Activated CD4-positive, alpha-beta memory T cell treated with anti-CD3 and anti-CD28 coated beads, Interleukin-2, amount 10 ng/mL, durations not matched to agents 7 days and 5 days (primary cell): ENCODE data around the gene OR7C1. TPM values are rescaled to one million over a fixed set of nuclear protein-coding genes. Genes with fewer than 3 reads are reported as not detected.
"Not testable (repeated sequence)": the region's sequence is repeated elsewhere in the genome, so short reads cannot be mapped to it uniquely, and the experiment has no call there.

Source experiments
- CTCF ChIA-PET: fragments of 350-600 bp; sonication (Branson Sonifier 250); formaldehyde crosslinking; loops from one replicate; lab custom pipeline; 2021; ENCODE audit warnings: antibody characterized with exemption, inconsistent platforms; lab: Charles Lee
- POLR2A ChIA-PET: fragments of 350-600 bp; sonication (Branson Sonifier 250); formaldehyde crosslinking; loops from one replicate; lab custom pipeline; 2021; ENCODE audit warnings: antibody characterized with exemption; lab: Charles Lee
- DNase-seq: peaks from one replicate; pipeline ENCODE4 v3.0.0-alpha.2; 2020
- H3K27ac Mint-ChIP-seq: one replicate; pipeline ENCODE4 v1.8.0; 2021; ENCODE audit warnings: mild to moderate bottlenecking, mixed read lengths
- H3K27me3 Mint-ChIP-seq: one replicate; pipeline ENCODE4 v1.8.0; 2021; ENCODE audit warnings: mixed read lengths
- H3K36me3 Mint-ChIP-seq: one replicate; pipeline ENCODE4 v1.8.0; 2021; ENCODE audit warnings: low read depth, mixed read lengths
- H3K4me1 Mint-ChIP-seq: one replicate; pipeline ENCODE4 v1.8.0; 2021; ENCODE audit warnings: mixed read lengths
- H3K4me3 Mint-ChIP-seq: one replicate; pipeline ENCODE4 v1.8.0; 2021; ENCODE audit warnings: mild to moderate bottlenecking, mixed read lengths
- H3K9me3 Mint-ChIP-seq: one replicate; pipeline ENCODE4 v1.8.0; 2021; ENCODE audit warnings: mixed read lengths
- total RNA-seq, 2 experiments: library from RNA; stranded (reverse); gene quantifications; one replicate each; pipeline ENCODE4 v1.2.3, GENCODE V29; 2021

OR7C1 gene
- total RNA-seq, 2 experiments from 2014 or later: not detected

DNA sequence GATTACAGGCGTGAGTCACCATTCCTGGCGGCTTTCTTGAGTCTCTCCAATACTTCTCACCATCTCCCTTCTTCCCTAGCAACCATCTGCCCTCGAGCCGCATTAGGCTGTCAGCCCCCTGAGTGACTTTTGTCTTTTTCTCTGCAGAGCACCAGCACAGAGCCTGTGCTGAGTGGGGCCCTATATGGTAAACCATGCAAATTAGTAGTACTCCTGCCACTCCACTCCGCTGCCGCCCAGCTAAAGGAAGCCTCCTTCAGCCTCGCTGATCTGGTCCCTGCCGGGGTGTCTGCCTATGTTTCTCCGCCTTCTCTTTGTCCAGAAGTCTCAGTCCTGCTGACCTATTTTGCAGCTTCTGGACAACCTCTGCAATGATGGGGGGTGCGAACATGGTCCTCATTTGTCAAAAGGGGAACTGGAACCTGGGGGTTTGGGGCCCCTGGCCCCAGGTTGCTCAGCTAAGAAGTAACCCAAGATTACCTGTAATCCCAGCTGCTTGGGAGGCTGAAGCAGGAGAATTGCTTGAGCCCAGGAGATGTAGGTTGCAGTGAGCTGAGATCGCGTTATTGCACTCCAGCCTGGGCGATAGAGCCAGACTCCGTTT lies 54.3 kb downstream of the OR7C1 start:
- Mint-ChIP-seq H3K4me1 (peaks cover 17% of the 10 kb centered on the region), H3K27me3 (peaks cover 15% of the 10 kb centered on the region)
- CTCF ChIA-PET, H3K36me3 Mint-ChIP-seq, H3K27ac Mint-ChIP-seq, H3K4me3 Mint-ChIP-seq, H3K9me3 Mint-ChIP-seq, POLR2A ChIA-PET, DNase-seq: not testable (repeated sequence)

DNA sequence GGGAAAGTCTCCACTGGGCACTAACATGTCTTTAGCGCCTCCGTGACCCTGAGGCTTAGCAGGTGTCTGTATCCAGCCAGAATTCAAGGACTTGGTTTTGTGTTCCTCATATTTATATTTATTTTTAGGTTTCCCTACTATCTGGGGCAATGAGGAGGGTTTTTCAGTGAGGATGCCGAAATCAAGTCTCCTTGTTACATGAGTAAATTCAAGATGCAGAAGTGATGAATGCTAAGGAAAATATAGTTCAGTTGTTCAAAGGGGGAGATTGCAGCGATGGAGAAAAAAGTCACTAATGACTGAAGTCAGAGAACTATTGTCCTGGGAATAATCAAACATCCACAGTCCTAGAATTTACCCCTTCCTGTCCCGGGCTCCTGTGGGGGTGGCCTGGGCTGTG lies 55.8 kb downstream of the OR7C1 start:
- POLR2A ChIA-PET: no interaction called here
- H3K27me3 Mint-ChIP-seq: peaks cover 14% of the 10 kb centered on the region
- H3K4me3 Mint-ChIP-seq: no peak overlapping the region
- H3K36me3 Mint-ChIP-seq: no peaks in the 10 kb centered on the region
- DNase-seq: no peak
- no peak overlapping the region for H3K27ac Mint-ChIP-seq
- CTCF ChIA-PET: no interaction called here
- no peaks in the 10 kb centered on the region for H3K9me3 Mint-ChIP-seq
- peaks cover 10% of the 10 kb centered on the region for H3K4me1 Mint-ChIP-seq

DNA sequence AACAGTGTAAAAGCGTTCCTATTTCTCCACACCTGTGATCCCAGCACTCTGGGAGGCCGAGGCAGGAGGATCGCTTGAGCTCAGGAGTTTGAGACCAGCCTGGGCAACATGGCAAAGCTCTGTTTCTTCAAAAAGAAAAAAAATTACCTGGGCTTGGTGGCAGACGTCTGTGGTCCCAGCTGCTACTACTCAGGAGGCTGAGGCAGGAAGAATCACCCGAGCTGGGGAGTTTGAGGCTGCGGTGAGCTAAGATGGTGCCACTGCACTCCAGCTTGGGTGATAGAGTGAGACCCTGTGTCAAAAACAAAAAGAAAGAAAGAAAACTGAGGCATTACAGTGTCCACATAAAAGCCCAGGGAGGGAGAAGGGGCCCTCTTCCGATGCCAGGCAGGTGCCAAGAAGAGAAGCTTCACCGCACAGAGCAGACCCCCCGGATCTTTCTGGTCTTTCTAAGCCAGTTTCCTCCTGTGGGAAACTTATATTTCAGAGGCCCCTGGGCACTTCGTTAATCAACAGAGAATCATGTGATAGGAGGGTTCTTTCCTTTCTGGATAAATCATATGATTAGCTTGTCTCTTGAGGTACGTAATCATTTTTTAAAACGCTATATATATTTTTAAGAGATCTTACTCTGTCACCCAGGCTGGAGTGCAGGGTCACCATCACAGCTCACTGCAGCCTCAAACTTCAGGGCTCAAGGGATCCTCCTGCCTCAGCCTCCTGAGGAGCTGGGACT lies 56.7 kb downstream of the OR7C1 start, which contains the start of gene ADGRE2:
Gene ADGRE2, minus strand, starts transcription at position 451 of the 736 bp plus-strand sequence. CDS start 1,804 bp downstream, outside the sequence.
- H3K4me3 Mint-ChIP-seq, DNase-seq, H3K27ac Mint-ChIP-seq, H3K36me3 Mint-ChIP-seq, POLR2A ChIA-PET, H3K9me3 Mint-ChIP-seq, CTCF ChIA-PET, H3K4me1 Mint-ChIP-seq: not testable (repeated sequence)
- H3K27me3 Mint-ChIP-seq: peaks cover 14% of the 10 kb centered on the region

DNA sequence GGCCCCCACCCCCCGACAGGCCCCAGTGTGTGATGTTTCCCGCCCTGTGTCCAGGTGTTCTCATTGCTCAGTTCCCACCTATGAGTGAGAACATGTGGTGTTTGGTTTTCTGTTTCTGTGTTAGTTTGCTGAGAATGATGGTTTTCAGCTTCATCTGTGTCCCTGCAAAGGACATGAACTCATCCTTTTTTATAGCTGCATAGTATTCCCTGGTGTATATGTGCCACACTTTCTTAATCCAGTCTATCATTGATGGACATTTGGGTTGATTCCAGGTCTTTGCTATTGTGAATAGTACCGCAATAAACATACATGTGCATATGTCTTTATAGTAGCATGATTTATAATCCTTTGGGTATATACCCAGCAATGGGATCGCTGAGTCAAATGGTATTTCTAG lies 57.3 kb downstream of the OR7C1 start:
- H3K27me3 Mint-ChIP-seq: peaks cover 14% of the 10 kb centered on the region
- H3K9me3 Mint-ChIP-seq, CTCF ChIA-PET, POLR2A ChIA-PET, H3K27ac Mint-ChIP-seq, DNase-seq, H3K4me3 Mint-ChIP-seq, H3K4me1 Mint-ChIP-seq, H3K36me3 Mint-ChIP-seq: not testable (repeated sequence)

DNA sequence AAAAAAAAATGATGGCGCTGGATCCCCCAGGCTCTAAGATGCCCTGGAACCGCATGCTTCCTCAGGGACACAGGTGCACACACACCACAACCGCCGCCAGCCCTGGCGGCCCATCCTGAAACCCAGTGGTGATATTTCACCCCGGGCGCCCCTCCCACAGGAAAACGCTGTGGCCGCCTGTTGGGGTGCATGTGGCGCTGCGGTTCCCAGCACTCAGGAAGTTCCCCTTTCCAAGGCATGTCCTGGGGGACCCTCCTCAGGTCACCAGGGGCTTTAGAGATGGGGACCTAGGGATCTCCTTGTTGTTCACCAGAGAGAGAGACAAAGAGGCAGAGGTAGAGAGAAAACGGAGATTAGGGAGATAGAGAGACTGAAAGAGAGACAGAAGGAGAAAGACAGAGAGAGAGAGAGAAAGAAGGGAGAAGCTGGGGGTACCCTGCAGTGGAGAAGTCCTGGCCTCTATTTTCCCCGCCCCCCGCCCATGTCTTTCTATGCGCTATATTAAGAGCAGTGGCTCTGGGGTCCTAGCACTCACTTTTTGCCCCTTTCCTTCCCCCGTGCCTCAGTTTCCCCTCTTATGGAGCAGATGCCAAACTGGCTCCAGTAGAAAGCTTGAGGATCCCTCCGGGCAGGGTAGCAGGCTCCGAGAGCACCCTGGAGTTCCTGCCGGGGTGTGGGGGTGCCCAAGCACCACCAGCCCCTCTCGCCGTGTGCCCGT lies 59.0 kb downstream of the OR7C1 start:
- Mint-ChIP-seq H3K27ac (no peak overlapping the region), H3K36me3 (no peaks in the 10 kb centered on the region), H3K27me3 (peaks cover 14% of the 10 kb centered on the region), H3K9me3 (no peaks in the 10 kb centered on the region), H3K4me3 (no peak overlapping the region), H3K4me1 (peaks cover 10% of the 10 kb centered on the region)
- ChIA-PET CTCF (interaction anchor here (0.6 kb wide), 1 partner anchor 13 kb away, joined by 3 read pairs; no protein-coding TSS in a partner anchor), POLR2A (interaction anchor here (0.9 kb wide), 1 partner anchor 395 kb away, joined by 15 read pairs; the partner anchor contains the start of gene ADGRE5)
- DNase-seq: no peak

DNA sequence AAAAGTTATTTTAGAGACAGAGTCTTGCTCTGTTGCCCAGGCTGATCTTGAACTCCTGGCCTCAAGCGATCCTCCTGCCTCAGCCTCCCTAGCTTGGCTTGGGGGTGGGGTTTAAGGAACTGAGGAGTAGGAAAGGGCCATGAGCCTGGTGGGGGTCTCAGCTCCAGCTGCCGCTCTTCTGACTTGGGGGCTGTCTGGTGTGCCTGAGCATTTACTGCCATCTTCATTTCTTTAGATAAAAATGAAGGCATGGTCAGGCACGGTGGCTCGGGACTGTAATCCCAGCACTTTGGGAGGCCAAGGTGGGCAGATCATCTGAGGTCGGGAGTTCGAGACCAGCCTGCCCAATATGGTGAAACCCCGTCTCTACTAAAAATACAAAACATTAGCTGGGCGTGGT lies 59.7 kb downstream of the OR7C1 start:
- CTCF ChIA-PET: interaction anchor here (0.6 kb wide), 1 partner anchor 13 kb away, joined by 3 read pairs; no protein-coding TSS in a partner anchor

DNA sequence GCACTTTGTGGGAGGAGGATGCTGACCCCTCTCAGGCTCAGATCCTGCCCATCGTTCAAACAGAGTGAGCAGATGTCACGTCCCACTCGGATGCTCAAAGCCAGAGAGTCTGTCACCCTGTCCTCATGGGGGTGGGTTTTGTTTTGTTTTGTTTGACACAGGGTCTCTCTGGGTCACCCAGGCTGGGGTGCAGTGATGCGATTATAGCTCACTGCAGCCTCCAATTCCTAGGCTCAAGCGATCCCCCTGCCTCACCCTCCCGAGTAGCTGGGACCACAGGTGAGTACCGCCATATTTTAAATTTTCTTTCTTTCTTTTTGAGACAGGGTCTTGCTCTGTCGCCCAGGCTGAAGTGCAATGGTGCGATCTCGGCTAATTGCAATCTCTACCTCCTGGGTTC lies 60.6 kb downstream of the OR7C1 start:
- POLR2A ChIA-PET: no interaction called here
- peaks cover 10% of the 10 kb centered on the region for H3K4me1 Mint-ChIP-seq
- DNase-seq: no peak
- H3K27ac Mint-ChIP-seq: no peak overlapping the region
- CTCF ChIA-PET: interaction anchor here (0.6 kb wide), 1 partner anchor 1317 kb away, joined by 4 read pairs; no protein-coding TSS in a partner anchor
- H3K9me3 Mint-ChIP-seq: no peaks in the 10 kb centered on the region
- no peak overlapping the region for H3K4me3 Mint-ChIP-seq
- H3K36me3 Mint-ChIP-seq: no peaks in the 10 kb centered on the region
- peaks cover 14% of the 10 kb centered on the region for H3K27me3 Mint-ChIP-seq

More for the DNA sequence above, 59.7 kb downstream of the OR7C1 start:
- peaks cover 14% of the 10 kb centered on the region for H3K27me3 Mint-ChIP-seq
- not testable (repeated sequence) for H3K36me3 Mint-ChIP-seq, H3K4me3 Mint-ChIP-seq, DNase-seq, H3K27ac Mint-ChIP-seq, H3K4me1 Mint-ChIP-seq, H3K9me3 Mint-ChIP-seq
- POLR2A ChIA-PET: interaction anchor here (0.7 kb wide), 1 partner anchor 14 kb away, joined by 3 read pairs; no protein-coding TSS in a partner anchor

DNA sequence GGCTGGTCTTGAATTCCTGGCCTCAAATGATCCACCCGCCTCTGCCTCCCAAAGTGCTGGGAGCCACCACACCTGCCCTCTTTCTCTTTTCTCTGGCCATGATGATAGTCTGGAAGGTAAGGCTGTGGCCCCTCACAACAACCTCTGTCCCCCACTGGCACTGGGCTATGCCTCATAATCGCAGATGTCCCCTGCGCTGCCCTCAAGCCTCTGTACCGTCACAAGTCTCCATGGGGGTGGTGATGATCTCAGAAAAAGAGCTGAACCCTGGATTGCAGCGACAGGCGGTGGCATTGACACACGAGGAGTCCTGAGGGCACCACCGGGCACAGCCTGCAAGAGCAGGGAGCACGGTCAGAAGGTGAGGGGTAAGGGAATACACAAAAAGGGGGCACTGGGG lies 61.3 kb downstream of the OR7C1 start:
- DNase-seq, POLR2A ChIA-PET, CTCF ChIA-PET, H3K36me3 Mint-ChIP-seq, H3K9me3 Mint-ChIP-seq, H3K27ac Mint-ChIP-seq, H3K4me1 Mint-ChIP-seq, H3K4me3 Mint-ChIP-seq: not testable (repeated sequence)
- H3K27me3 Mint-ChIP-seq: peaks cover 14% of the 10 kb centered on the region

DNA sequence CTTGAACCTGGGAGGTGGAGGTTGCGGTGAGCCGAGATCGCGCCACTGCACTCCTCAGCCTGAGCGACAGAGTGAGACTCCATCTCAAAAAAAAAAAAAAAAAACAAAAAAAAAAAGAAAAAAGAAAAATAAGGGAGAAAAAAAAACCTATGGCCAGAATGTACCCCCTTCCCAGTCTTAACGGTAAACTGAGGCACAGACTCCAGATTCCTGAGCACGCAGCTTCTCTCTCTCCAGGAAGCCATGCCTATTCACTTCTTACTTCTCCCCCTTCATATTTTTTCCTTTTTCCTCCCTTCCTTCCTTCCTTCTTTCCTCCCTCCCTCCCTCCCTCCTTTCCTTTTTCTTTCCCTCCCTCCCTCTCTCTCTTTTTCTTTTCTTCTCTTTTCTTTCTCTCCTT lies 62.0 kb downstream of the OR7C1 start:
- CTCF ChIA-PET: no interaction called here
- POLR2A ChIA-PET: no interaction called here
- no peak overlapping the region for H3K4me3 Mint-ChIP-seq

DNA sequence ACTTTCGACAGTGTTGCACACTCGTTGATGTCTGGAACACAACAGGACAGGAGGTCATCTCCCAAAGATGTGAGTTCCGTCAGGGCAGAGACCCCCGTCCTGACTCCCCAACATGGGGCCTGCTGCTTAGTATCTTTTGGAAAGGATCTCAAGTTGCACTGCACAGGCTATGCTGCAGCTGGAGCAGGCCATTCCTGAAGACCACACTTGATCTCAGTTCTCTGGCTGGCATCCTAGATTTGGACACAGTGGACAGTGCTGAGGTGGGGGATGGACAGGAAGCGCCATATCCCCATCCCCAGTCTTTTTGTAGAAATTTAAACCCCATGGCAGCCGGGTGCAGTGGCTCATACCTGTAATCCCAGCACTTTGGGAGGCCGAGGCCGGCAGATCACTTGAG lies 62.5 kb downstream of the OR7C1 start:
- H3K9me3 Mint-ChIP-seq: no peaks in the 10 kb centered on the region
- ChIA-PET POLR2A (no interaction called here), CTCF (no interaction called here)
- H3K27me3 Mint-ChIP-seq: peaks cover 11% of the 10 kb centered on the region
- DNase-seq: no peak
- no peak overlapping the region for H3K27ac Mint-ChIP-seq
- H3K4me3 Mint-ChIP-seq: no peak overlapping the region
- no peaks in the 10 kb centered on the region for H3K36me3 Mint-ChIP-seq
- peaks cover 10% of the 10 kb centered on the region for H3K4me1 Mint-ChIP-seq

More for the DNA sequence above, 62.0 kb downstream of the OR7C1 start:
- Mint-ChIP-seq H3K4me1 (peaks cover 10% of the 10 kb centered on the region), H3K27ac (no peak overlapping the region), H3K27me3 (peaks cover 14% of the 10 kb centered on the region), H3K9me3 (no peaks in the 10 kb centered on the region), H3K36me3 (no peaks in the 10 kb centered on the region)
- no peak for DNase-seq

DNA sequence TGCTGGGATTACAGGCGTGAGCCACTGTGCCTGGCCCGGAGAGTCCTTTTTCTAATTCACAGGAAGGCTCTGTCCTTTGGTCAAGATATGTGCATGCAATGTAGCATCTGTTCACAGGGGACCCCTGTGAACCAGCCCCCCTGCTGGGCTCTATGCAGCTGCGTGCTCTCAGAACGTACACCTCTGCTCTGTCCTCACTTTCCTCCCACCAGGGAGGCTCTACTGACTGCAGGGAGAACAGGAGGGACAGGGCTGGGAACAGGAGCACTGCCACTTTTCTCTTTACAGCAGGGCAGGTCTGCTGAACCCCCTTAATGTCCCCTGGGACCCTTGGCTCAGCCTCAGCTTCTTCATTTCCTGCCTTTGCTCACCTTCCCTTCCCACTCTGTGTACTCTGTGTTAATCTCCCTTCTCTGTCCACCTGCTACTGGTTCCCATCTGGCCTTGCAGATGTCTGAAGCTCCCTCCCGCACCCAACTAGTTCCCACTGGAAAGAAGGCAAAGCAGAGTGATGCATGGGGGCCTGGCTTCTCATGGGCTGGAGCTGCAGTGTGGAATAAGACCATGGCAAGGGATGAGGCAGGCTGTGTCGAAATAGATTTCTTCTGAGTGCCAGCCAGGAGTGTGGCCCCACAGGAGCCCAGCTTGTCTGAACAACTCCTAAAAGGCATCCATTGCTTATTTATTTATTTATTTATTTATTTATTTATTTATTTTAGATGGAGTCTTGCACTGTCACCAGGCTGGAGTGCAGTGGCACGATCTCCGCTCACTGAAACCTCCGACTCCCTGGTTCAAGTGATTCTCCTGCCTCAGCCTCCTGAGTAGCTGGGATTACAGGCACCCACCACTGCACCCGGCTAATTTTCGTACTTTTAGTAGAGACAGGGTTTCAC lies 63.8 kb downstream of the OR7C1 start:
- Mint-ChIP-seq H3K27ac (no peak overlapping the region), H3K4me3 (no peak overlapping the region), H3K27me3 (peaks cover 5% of the 10 kb centered on the region), H3K4me1 (peaks cover 5% of the 10 kb centered on the region), H3K9me3 (no peaks in the 10 kb centered on the region), H3K36me3 (no peaks in the 10 kb centered on the region)
- ChIA-PET POLR2A (no interaction called here), CTCF (no interaction called here)
- no peak for DNase-seq

DNA sequence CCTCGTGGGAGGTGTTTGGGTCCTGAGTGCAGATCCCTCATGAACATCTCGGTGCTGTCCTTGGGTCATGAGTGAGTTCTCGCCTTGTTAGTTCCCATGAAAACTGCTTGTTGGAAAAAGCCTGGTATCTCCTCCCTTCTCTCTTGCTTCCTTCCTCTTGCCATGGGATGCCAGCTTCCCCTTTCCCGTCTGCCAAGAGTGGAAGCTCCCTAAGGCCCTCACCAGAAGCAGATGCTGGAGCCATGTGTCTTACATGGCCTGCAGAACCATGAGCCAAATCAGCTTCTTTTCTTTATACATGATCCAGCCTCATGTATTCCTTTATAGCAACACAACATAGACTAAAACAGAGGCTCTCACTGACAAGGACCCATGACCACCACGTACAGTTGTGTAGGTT lies 64.8 kb downstream of the OR7C1 start:
- Mint-ChIP-seq H3K9me3 (no peaks in the 10 kb centered on the region), H3K36me3 (no peaks in the 10 kb centered on the region), H3K4me3 (no peak overlapping the region), H3K4me1 (no peaks in the 10 kb centered on the region), H3K27me3 (no peaks in the 10 kb centered on the region), H3K27ac (no peak overlapping the region)
- POLR2A ChIA-PET: no interaction called here
- CTCF ChIA-PET: interaction anchor here (0.6 kb wide), 1 partner anchor 255 kb away, joined by 4 read pairs; no protein-coding TSS in a partner anchor
- DNase-seq: no peak
